Hematopoietic multipotent progenitor cell treated with erythropoietin and hydrocortisone succinate and interleukin-3 and kit ligand, for 4 days (in vitro differentiated cells): ENCODE results near the gene PIAS1.
"Not testable (repeated sequence)": the region's sequence is repeated elsewhere in the genome, so short reads cannot be mapped to it uniquely, and the experiment has no call there.

Experiments used
- DNase-seq: peaks from one replicate; pipeline ENCODE4 v3.0.0-alpha.2; 2015

The PIAS1 gene

GRCh38 chr15:68205558-68205944 is 151.4 kb downstream of the PIAS1 start:
- no peak for DNase-seq

- peak; percentile 85 for DNase-seq
Measured at GRCh38 chr15:68205954-68206539, 151.9 kb downstream of the PIAS1 start.

- no peak for DNase-seq
Measured at GRCh38 chr15:68206711-68207151, 152.6 kb downstream of the PIAS1 start.

- no peak for DNase-seq
Measured at GRCh38 chr15:68207176-68207935, 153.2 kb downstream of the PIAS1 start.

- DNase-seq: no peak
Measured at GRCh38 chr15:68208136-68208535, 154.0 kb downstream of the PIAS1 start.

- no peak for DNase-seq
Measured at GRCh38 chr15:68208636-68209240, 154.6 kb downstream of the PIAS1 start.

- DNase-seq: no peak
Measured at GRCh38 chr15:68209272-68209671, 155.2 kb downstream of the PIAS1 start.

- DNase-seq: no peak
Measured at GRCh38 chr15:68209735-68210408, 155.8 kb downstream of the PIAS1 start.

- no peak for DNase-seq
Measured at GRCh38 chr15:68210409-68210756, 156.3 kb downstream of the PIAS1 start.

- peak; percentile 73 for DNase-seq
Measured at GRCh38 chr15:68210821-68211655, 156.9 kb downstream of the PIAS1 start.

- no peak for DNase-seq
Measured at GRCh38 chr15:68211656-68212320, 157.7 kb downstream of the PIAS1 start.

- not testable (repeated sequence) for DNase-seq
Measured at GRCh38 chr15:68213491-68213845, 159.4 kb downstream of the PIAS1 start.

GRCh38 chr15:68213991-68214837 is 160.1 kb downstream of the PIAS1 start:
- no peak for DNase-seq

- DNase-seq: no peak
Measured at GRCh38 chr15:68214838-68215254, 160.7 kb downstream of the PIAS1 start.

- DNase-seq: no peak
Measured at GRCh38 chr15:68217341-68217740, 163.2 kb downstream of the PIAS1 start.

GRCh38 chr15:68218331-68218730 is 164.2 kb downstream of the PIAS1 start:
- DNase-seq: no peak

- no peak for DNase-seq
Measured at GRCh38 chr15:68218847-68219798, 165.0 kb downstream of the PIAS1 start.

- DNase-seq: no peak
Measured at GRCh38 chr15:68220489-68220888, 166.4 kb downstream of the PIAS1 start.

- DNase-seq: no peak
Measured at GRCh38 chr15:68220967-68221366, 166.9 kb downstream of the PIAS1 start.
